Measurements from ENCODE around the gene ULK4.
"Not testable (repeated sequence)": the region's sequence is repeated elsewhere in the genome, so short reads cannot be mapped to it uniquely, and the experiment has no call there.

The ULK4 gene

GRCh38 chr3:41565003-41565402 lies 396.9 kb downstream of the ULK4 start:
- DNase-seq = no peak

DNA sequence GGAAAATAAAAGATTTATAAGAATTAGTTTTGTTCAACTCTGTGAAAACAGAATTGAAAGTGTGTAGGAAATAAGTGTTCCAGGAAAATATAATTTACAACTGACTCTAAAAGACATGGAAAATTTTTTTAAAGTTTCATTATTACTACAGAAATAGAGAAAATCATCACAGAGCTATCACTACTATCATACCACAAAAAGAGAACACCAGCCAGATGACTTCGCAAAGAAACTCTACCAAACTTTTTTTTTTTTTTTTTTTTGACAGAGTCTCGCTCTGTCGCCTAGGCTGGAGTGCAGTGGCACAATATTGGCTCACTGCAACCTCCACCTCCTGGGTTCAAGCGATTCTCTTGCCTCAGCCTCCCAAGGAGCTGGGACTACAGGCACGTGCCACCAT lies 405.7 kb downstream of the ULK4 start:
- not testable (repeated sequence) for DNase-seq

GRCh38 chr3:41532976-41533375 lies 428.9 kb downstream of the ULK4 start:
- no peak for DNase-seq

DNA sequence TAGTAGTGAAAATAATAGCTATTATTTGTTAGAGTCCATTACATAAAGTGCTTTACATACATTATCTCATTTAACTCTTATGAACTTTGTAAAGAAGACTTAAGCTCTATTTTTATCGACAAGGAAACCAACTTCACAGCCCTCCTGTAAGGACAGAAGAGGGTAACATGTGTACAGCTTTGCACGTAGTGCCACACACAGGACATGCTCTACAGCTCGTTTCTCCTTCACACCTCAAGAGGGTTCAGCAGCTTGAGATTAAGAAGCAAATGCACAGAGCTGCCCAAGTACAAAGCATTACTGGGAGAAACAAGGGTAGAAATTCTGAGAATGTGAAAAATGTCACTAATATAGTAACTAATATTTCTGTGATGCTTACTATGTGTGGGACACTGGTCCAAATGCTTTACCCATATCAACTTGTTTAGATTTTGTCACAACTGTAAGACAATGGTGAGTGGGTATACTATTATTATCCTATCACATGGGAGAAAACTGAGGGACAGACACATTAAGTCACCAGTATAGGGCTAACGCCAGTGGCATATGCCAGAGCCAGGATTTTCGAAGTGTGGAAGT lies 434.8 kb downstream of the ULK4 start:
- no peak for DNase-seq

GRCh38 chr3:41525303-41526064 lies 436.4 kb downstream of the ULK4 start:
- no peak for DNase-seq

- DNase-seq = no peak
These were observed 438.0 kb downstream of the ULK4 start for GRCh38 chr3:41523897-41524296.

DNA sequence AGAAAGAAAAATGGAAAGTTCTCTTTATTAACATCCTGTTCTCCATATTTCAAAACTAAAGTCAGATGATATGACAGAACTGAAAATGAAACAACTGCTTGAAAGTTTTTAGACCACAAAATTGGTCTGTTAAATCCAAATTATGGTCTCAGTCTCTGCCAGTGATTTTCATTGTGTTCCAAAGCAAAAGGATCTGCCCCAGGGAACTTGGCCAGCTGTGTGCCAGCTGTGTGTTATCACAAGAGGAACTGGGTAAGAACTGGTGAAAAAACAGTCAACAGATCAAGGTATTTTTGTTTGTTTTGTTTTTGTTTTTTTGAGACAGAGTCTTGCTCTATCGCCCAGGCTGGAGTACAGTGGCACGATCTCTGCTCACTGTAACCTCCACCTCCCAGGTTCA lies 439.3 kb downstream of the ULK4 start:
- no peak for DNase-seq

GRCh38 chr3:41521010-41521655 lies 440.8 kb downstream of the ULK4 start:
- DNase-seq = no peak

DNA sequence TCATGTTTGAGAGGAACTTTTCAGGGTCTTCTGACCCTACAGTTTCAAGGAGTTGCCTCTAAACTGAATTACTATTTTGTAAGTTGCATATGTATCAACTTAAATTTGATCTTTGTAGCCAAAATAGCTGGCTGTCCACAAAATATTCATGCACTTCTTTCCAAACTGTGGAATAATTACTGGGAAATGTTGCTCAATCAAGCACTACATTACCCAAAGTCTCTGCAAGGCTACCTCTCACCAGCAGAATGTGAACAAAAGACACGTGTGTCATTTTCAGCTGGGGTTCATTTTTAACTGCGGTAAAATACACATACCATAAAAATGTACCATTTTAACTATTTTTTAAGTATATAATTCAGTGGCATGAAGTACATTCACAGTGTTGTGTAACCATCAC lies 442.2 kb downstream of the ULK4 start:
- no peak for DNase-seq

- DNase-seq = no peak
These were observed 443.3 kb downstream of the ULK4 start for GRCh38 chr3:41518626-41519025.

DNA sequence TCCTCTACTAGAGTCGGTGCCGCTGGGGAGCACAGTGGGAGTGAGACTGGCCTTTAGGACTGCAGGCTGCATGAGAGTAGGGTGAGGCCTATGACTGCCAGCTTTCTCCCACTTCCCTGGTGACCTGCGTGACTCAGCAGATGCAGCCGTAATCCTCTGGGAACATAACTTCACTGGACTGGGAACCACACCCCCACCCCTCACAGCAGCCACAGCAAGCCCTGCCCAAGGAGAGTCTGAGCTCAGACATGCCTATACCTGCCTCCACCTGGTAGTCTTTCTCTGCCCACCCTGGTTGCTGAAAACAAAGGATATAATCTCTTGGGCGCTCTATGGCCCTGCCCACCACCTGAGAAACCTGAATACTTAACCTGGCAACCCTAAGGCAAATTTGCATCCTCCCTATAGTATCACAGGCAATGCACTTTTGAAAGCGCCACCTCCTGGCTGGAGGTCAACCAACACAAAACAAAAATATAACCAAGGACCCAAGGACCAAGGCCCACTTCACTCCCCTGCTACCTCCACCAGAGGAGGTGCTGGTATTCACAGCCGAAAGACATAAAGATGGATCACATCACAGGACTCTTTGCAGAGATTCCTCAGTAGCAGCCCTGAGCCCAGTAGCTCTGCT lies 453.7 kb downstream of the ULK4 start:
- no peak for DNase-seq

GRCh38 chr3:41507336-41508062 lies 454.4 kb downstream of the ULK4 start:
- no peak for DNase-seq

GRCh38 chr3:41503998-41504623 lies 457.8 kb downstream of the ULK4 start:
- no peak for DNase-seq

DNA sequence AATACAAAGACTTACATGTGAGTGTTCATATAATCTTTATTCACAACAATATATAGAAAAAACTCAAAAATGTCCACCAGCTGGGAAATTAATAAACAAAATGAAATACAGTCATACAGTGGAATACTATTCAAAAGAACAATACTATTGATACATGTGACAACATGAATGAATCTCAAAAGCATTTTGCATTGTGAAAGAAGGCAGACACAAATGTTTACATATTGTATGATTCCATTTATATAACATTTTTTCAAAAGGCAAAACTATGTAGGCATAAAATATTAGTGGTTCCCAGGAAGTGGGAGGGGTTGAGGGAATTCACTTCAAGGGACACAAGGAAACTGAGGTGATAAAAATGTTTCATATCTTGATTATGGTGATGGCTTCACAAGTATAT lies 459.4 kb downstream of the ULK4 start:
- no peak for DNase-seq

DNA sequence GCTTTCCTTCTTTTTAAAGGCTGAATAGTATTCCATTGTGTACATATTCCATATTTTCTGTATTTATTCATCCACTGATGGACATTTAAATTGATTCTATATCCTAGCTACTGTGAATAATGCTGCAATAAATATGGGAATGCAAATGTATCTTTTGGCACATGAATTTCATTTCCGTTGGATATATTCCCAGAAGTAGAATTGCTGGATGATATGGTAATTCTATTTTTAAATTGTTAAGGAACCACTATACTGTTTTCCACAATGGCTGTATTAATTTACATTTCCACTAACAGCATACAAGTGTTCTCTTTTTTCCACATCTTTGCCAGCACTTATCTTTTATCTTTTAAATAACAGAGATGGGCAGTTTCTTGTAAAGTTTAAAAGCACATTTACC lies 459.9 kb downstream of the ULK4 start:
- DNase-seq = no peak

- no peak for DNase-seq
These were observed 463.1 kb downstream of the ULK4 start for GRCh38 chr3:41498847-41499246.

DNA sequence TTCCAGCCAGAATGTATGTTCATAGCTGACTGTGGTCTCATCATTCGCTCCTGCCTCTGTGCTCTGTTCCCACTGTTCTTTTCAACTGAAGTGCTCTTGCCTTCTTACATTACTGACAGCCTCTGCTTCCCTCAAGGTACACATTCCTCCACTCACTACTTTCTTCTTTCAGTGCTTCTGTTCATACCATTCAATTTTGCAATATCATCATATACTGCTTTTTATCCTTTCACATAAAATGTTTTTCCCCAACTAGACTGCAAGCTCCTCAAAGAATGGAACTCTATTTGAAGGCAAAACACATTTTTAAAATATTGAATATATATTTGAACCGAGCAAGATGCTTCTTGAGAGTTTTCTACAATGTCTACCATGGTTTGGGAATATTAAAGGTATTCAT lies 471.5 kb downstream of the ULK4 start:
- no peak for DNase-seq

GRCh38 chr3:41489231-41489630 lies 472.7 kb downstream of the ULK4 start:
- no peak for DNase-seq

GRCh38 chr3:41488501-41488900 lies 473.4 kb downstream of the ULK4 start:
- no peak for DNase-seq

- DNase-seq = no peak
These were observed 476.4 kb downstream of the ULK4 start for GRCh38 chr3:41485484-41485883.

DNA sequence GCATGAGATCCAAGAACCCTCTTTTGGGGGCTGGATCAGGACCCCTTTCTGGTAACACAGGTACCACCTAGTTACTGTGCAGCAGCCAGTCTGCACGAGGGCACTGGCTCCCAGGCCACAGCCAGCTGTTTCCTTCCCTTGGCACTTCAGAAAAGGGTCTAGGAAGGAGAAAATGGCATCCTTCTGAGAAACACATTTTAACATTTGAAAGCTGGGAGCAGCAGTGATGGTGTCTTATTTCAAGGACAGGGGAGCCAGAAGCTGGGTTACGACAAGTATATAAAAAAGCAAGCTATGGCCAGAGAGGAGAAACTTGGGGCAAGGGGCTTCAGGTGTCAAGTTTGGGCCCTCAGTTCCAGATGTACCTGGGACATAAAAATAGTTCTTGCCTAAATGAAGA lies 479.8 kb downstream of the ULK4 start:
- no peak for DNase-seq

DNA sequence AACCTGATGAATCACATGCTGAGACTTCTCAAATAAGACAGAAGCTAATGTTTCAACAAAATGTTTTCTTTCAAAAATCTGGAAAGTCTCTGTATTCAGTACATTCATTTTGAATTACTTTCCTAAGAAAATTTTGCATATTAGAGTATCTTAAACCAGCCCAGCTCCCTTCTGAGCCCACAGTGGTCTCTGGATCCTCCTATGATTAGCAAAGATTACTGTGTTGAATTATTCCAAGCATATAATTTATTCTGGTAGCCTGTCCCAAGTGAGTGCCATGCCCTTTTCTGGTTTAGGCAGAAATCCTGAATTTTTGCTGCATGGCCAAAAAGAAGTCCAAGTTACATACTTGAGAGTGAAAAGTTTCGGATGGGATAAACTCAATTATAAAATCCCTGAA lies 483.6 kb downstream of the ULK4 start:
- no peak for DNase-seq

All from COR-L47 (cell line).